Endothelial cell (in vitro differentiated cells): ENCODE results near the gene MUC4. TPM values are rescaled to one million over a fixed set of nuclear protein-coding genes. Genes with fewer than 3 reads are reported as not detected.
"Not testable (repeated sequence)": the region's sequence is repeated elsewhere in the genome, so short reads cannot be mapped to it uniquely, and the experiment has no call there.

ENCODE experiments used
- DNase-seq: peaks from one replicate; pipeline ENCODE4 v3.0.0; 2021; ENCODE audit warnings: low spot score
- H3K27ac Mint-ChIP-seq: one replicate; pipeline ENCODE4 v1.8.0; 2021; ENCODE audit warnings: mixed read lengths, inconsistent platforms; ENCODE audit not compliant: unreplicated experiment
- H3K27me3 Mint-ChIP-seq: one replicate; pipeline ENCODE4 v1.8.0; 2021; ENCODE audit warnings: mild to moderate bottlenecking, moderate library complexity, mixed read lengths, inconsistent platforms; ENCODE audit not compliant: unreplicated experiment
- H3K36me3 Mint-ChIP-seq: one replicate; pipeline ENCODE4 v1.8.0; 2021; ENCODE audit warnings: mild to moderate bottlenecking, low read depth, mixed read lengths, inconsistent platforms; ENCODE audit not compliant: unreplicated experiment
- H3K4me1 Mint-ChIP-seq: one replicate; pipeline ENCODE4 v1.8.0; 2021; ENCODE audit warnings: mild to moderate bottlenecking, mixed read lengths, inconsistent platforms; ENCODE audit not compliant: unreplicated experiment
- H3K4me3 Mint-ChIP-seq: one replicate; pipeline ENCODE4 v1.8.0; 2021; ENCODE audit warnings: mild to moderate bottlenecking, mixed read lengths, inconsistent platforms; ENCODE audit not compliant: unreplicated experiment
- H3K9me3 Mint-ChIP-seq: one replicate; pipeline ENCODE4 v1.8.0; 2021; ENCODE audit warnings: mixed read lengths, inconsistent platforms; ENCODE audit not compliant: unreplicated experiment
- CTCF ChIP-seq: fragments of 200-600 bp; sonication (generic); IDR thresholded peaks from one replicate; pipeline ENCODE4 v1.5.0; 2021; ENCODE audit warnings: antibody characterized with exemption; ENCODE audit not compliant: unreplicated experiment
- total RNA-seq: library from RNA; stranded (reverse); fragmentation: NEBNext Ultra II Directional; extraction: Animal tissue kit (Norgen Biotek cat#: 25700); gene quantifications from one replicate; pipeline ENCODE4 v1.2.1, GENCODE V29; 2021; ENCODE audit not compliant: unreplicated experiment

Gene MUC4
- total RNA-seq, 1 donor from 2014 or later = 0.05 TPM

GRCh38 chr3:195777975-195778374, 33.8 kb downstream of the MUC4 start:
- Mint-ChIP-seq H3K4me3 (no peak overlapping the region), H3K4me1 (peaks cover 4% of the 10 kb centered on the region), H3K27me3 (peaks cover 20% of the 10 kb centered on the region), H3K36me3 (peaks cover 16% of the 10 kb centered on the region), H3K27ac (no peak overlapping the region), H3K9me3 (peaks cover 14% of the 10 kb centered on the region)
- no peak for TF ChIP-seq CTCF
- DNase-seq = no peak

- Mint-ChIP-seq H3K9me3 (no peaks in the 10 kb centered on the region), H3K4me1 (no peaks in the 10 kb centered on the region), H3K36me3 (no peaks in the 10 kb centered on the region), H3K27ac (no peak overlapping the region), H3K27me3 (peaks cover 14% of the 10 kb centered on the region), H3K4me3 (no peak overlapping the region)
- DNase-seq = peak; percentile 70
- no peak for TF ChIP-seq CTCF
Observed at GRCh38 chr3:195774917-195775316, 36.8 kb downstream of the MUC4 start.

GRCh38 chr3:195773956-195774537, 37.7 kb downstream of the MUC4 start:
- Mint-ChIP-seq H3K27me3 (peaks cover 15% of the 10 kb centered on the region), H3K27ac (no peak overlapping the region), H3K4me1 (no peaks in the 10 kb centered on the region), H3K4me3 (no peak overlapping the region), H3K36me3 (no peaks in the 10 kb centered on the region), H3K9me3 (no peaks in the 10 kb centered on the region)
- DNase-seq = no peak
- TF ChIP-seq CTCF = no peak

GRCh38 chr3:195771646-195772300, 40.0 kb downstream of the MUC4 start:
- DNase-seq = no peak
- no peak overlapping the region for H3K4me3 Mint-ChIP-seq
- H3K27ac Mint-ChIP-seq = no peak overlapping the region
- TF ChIP-seq CTCF = no peak
- H3K27me3 Mint-ChIP-seq = peaks cover 8% of the 10 kb centered on the region
- peaks cover 8% of the 10 kb centered on the region for H3K36me3 Mint-ChIP-seq
- no peaks in the 10 kb centered on the region for H3K4me1 Mint-ChIP-seq
- H3K9me3 Mint-ChIP-seq = no peaks in the 10 kb centered on the region

- H3K27ac Mint-ChIP-seq = not testable (repeated sequence)
Observed at GRCh38 chr3:195770841-195771645, 40.7 kb downstream of the MUC4 start.

More at GRCh38 chr3:195770841-195771645, 40.7 kb downstream of the MUC4 start:
- H3K27me3 Mint-ChIP-seq, H3K36me3 Mint-ChIP-seq, H3K4me3 Mint-ChIP-seq, H3K9me3 Mint-ChIP-seq, DNase-seq, H3K4me1 Mint-ChIP-seq: not testable (repeated sequence)
